ENCODE measurements around the gene OGDHL. TPM values are rescaled to one million over a fixed set of nuclear protein-coding genes. Genes with fewer than 3 reads are reported as not detected.

OGDHL gene
- total and polyA plus RNA-seq, 2 donors = 0.61 to 1.9 TPM

- WGBS = 97% methylated on average over 12 of the region's 12 CpGs
- Histone ChIP-seq H3K27ac (ENCODE audit: low read depth in 1 of 2, low read length in 1 of 2) (no peak overlapping the region), H3K9me3 (ENCODE audit: control insufficient read depth in 2 of 2, insufficient read depth in 1 of 2, low read length in 1 of 2) (no peaks in the 10 kb centered on the region), H3K27me3 (ENCODE audit: control insufficient read depth in 2 of 2, insufficient read depth in 1 of 2, low read length in 1 of 2) (no peaks in the 10 kb centered on the region), H3K4me3 (ENCODE audit: low read length in 2 of 2) (no peak overlapping the region), H3K36me3 (ENCODE audit: control insufficient read depth in 2 of 2, insufficient read depth in 2 of 2, low read length in 1 of 2) (no peaks in the 10 kb centered on the region), H3K4me1 (ENCODE audit: control insufficient read depth in 2 of 2, insufficient read depth in 2 of 2, low read length in 2 of 2) (no peaks in the 10 kb centered on the region)
- no peak for DNase-seq (ENCODE audit: low read depth in 6 of 9, low spot score in 9 of 9)
These were observed 16.4 kb downstream of the OGDHL start for GRCh38 chr10:49745756-49746155.

GRCh38 chr10:49744924-49745605 is 17.1 kb downstream of the OGDHL start:
- WGBS = 93% methylated on average over 13 of the region's 13 CpGs
- no peak overlapping the region for H3K27ac ChIP-seq (ENCODE audit: low read depth in 1 of 2, low read length in 1 of 2)

GRCh38 chr10:49744091-49744685 is 17.9 kb downstream of the OGDHL start:
- no peak overlapping the region for H3K4me3 ChIP-seq (ENCODE audit: low read length in 2 of 2)
- no peak for DNase-seq (ENCODE audit: low read depth in 6 of 9, low spot score in 9 of 9)
- H3K4me1 ChIP-seq (ENCODE audit: control insufficient read depth in 2 of 2, insufficient read depth in 2 of 2, low read length in 2 of 2) = no peaks in the 10 kb centered on the region
- no peaks in the 10 kb centered on the region for H3K27me3 ChIP-seq (ENCODE audit: control insufficient read depth in 2 of 2, insufficient read depth in 1 of 2, low read length in 1 of 2)
- 88% methylated on average over 6 of the region's 6 CpGs for WGBS
- no peak overlapping the region for H3K27ac ChIP-seq (ENCODE audit: low read depth in 1 of 2, low read length in 1 of 2)
- H3K36me3 ChIP-seq (ENCODE audit: control insufficient read depth in 2 of 2, insufficient read depth in 2 of 2, low read length in 1 of 2) = no peaks in the 10 kb centered on the region
- H3K9me3 ChIP-seq (ENCODE audit: control insufficient read depth in 2 of 2, insufficient read depth in 1 of 2, low read length in 1 of 2) = no peaks in the 10 kb centered on the region

More at GRCh38 chr10:49744924-49745605, 17.1 kb downstream of the OGDHL start:
- Histone ChIP-seq H3K4me1 (ENCODE audit: control insufficient read depth in 2 of 2, insufficient read depth in 2 of 2, low read length in 2 of 2) (no peaks in the 10 kb centered on the region), H3K4me3 (ENCODE audit: low read length in 2 of 2) (no peak overlapping the region), H3K36me3 (ENCODE audit: control insufficient read depth in 2 of 2, insufficient read depth in 2 of 2, low read length in 1 of 2) (no peaks in the 10 kb centered on the region), H3K27me3 (ENCODE audit: control insufficient read depth in 2 of 2, insufficient read depth in 1 of 2, low read length in 1 of 2) (no peaks in the 10 kb centered on the region), H3K9me3 (ENCODE audit: control insufficient read depth in 2 of 2, insufficient read depth in 1 of 2, low read length in 1 of 2) (no peaks in the 10 kb centered on the region)
- no peak for DNase-seq (ENCODE audit: low read depth in 6 of 9, low spot score in 9 of 9)

- Histone ChIP-seq H3K4me1 (ENCODE audit: control insufficient read depth in 2 of 2, insufficient read depth in 2 of 2, low read length in 2 of 2) (no peaks in the 10 kb centered on the region), H3K36me3 (ENCODE audit: control insufficient read depth in 2 of 2, insufficient read depth in 2 of 2, low read length in 1 of 2) (no peaks in the 10 kb centered on the region), H3K27me3 (ENCODE audit: control insufficient read depth in 2 of 2, insufficient read depth in 1 of 2, low read length in 1 of 2) (no peaks in the 10 kb centered on the region), H3K9me3 (ENCODE audit: control insufficient read depth in 2 of 2, insufficient read depth in 1 of 2, low read length in 1 of 2) (no peaks in the 10 kb centered on the region), H3K4me3 (ENCODE audit: low read length in 2 of 2) (no peak overlapping the region), H3K27ac (ENCODE audit: low read depth in 1 of 2, low read length in 1 of 2) (no peak overlapping the region)
- no peak for DNase-seq (ENCODE audit: low read depth in 6 of 9, low spot score in 9 of 9)
- 93% methylated on average over 19 of the region's 19 CpGs for WGBS
These were observed 18.6 kb downstream of the OGDHL start for GRCh38 chr10:49743464-49744075.

- H3K4me1 ChIP-seq (ENCODE audit: control insufficient read depth in 2 of 2, insufficient read depth in 2 of 2, low read length in 2 of 2) = no peaks in the 10 kb centered on the region
- no peaks in the 10 kb centered on the region for H3K36me3 ChIP-seq (ENCODE audit: control insufficient read depth in 2 of 2, insufficient read depth in 2 of 2, low read length in 1 of 2)
- no peak overlapping the region for H3K27ac ChIP-seq (ENCODE audit: low read depth in 1 of 2, low read length in 1 of 2)
- H3K27me3 ChIP-seq (ENCODE audit: control insufficient read depth in 2 of 2, insufficient read depth in 1 of 2, low read length in 1 of 2) = no peaks in the 10 kb centered on the region
- H3K4me3 ChIP-seq (ENCODE audit: low read length in 2 of 2) = no peak overlapping the region
- DNase-seq (ENCODE audit: low read depth in 6 of 9, low spot score in 9 of 9) = no peak
- no peaks in the 10 kb centered on the region for H3K9me3 ChIP-seq (ENCODE audit: control insufficient read depth in 2 of 2, insufficient read depth in 1 of 2, low read length in 1 of 2)
- 95% methylated on average over 23 of the region's 23 CpGs for WGBS
These were observed 19.2 kb downstream of the OGDHL start for GRCh38 chr10:49742683-49743463.

- no peak overlapping the region for H3K27ac ChIP-seq (ENCODE audit: low read depth in 1 of 2, low read length in 1 of 2)
- no peak overlapping the region for H3K4me3 ChIP-seq (ENCODE audit: low read length in 2 of 2)
- 78% methylated on average over 7 of the region's 7 CpGs for WGBS
- H3K36me3 ChIP-seq (ENCODE audit: control insufficient read depth in 2 of 2, insufficient read depth in 2 of 2, low read length in 1 of 2) = no peaks in the 10 kb centered on the region
- no peaks in the 10 kb centered on the region for H3K9me3 ChIP-seq (ENCODE audit: control insufficient read depth in 2 of 2, insufficient read depth in 1 of 2, low read length in 1 of 2)
- no peaks in the 10 kb centered on the region for H3K4me1 ChIP-seq (ENCODE audit: control insufficient read depth in 2 of 2, insufficient read depth in 2 of 2, low read length in 2 of 2)
- DNase-seq (ENCODE audit: low read depth in 6 of 9, low spot score in 9 of 9) = no peak
- H3K27me3 ChIP-seq (ENCODE audit: control insufficient read depth in 2 of 2, insufficient read depth in 1 of 2, low read length in 1 of 2) = no peaks in the 10 kb centered on the region
These were observed 20.8 kb downstream of the OGDHL start for GRCh38 chr10:49741108-49741995.

- 92% methylated on average over 16 of the region's 16 CpGs for WGBS
- Histone ChIP-seq H3K36me3 (ENCODE audit: control insufficient read depth in 2 of 2, insufficient read depth in 2 of 2, low read length in 1 of 2) (no peaks in the 10 kb centered on the region), H3K9me3 (ENCODE audit: control insufficient read depth in 2 of 2, insufficient read depth in 1 of 2, low read length in 1 of 2) (no peaks in the 10 kb centered on the region), H3K4me3 (ENCODE audit: low read length in 2 of 2) (no peak overlapping the region), H3K4me1 (ENCODE audit: control insufficient read depth in 2 of 2, insufficient read depth in 2 of 2, low read length in 2 of 2) (no peaks in the 10 kb centered on the region), H3K27ac (ENCODE audit: low read depth in 1 of 2, low read length in 1 of 2) (no peak overlapping the region), H3K27me3 (ENCODE audit: control insufficient read depth in 2 of 2, insufficient read depth in 1 of 2, low read length in 1 of 2) (no peaks in the 10 kb centered on the region)
- DNase-seq (ENCODE audit: low read depth in 6 of 9, low spot score in 9 of 9) = no peak
These were observed 21.6 kb downstream of the OGDHL start for GRCh38 chr10:49740346-49741107.

GRCh38 chr10:49739426-49739825 is 22.7 kb downstream of the OGDHL start:
- Histone ChIP-seq H3K4me3 (ENCODE audit: low read length in 2 of 2) (no peak overlapping the region), H3K36me3 (ENCODE audit: control insufficient read depth in 2 of 2, insufficient read depth in 2 of 2, low read length in 1 of 2) (no peaks in the 10 kb centered on the region), H3K27me3 (ENCODE audit: control insufficient read depth in 2 of 2, insufficient read depth in 1 of 2, low read length in 1 of 2) (no peaks in the 10 kb centered on the region), H3K27ac (ENCODE audit: low read depth in 1 of 2, low read length in 1 of 2) (no peak overlapping the region), H3K4me1 (ENCODE audit: control insufficient read depth in 2 of 2, insufficient read depth in 2 of 2, low read length in 2 of 2) (no peaks in the 10 kb centered on the region), H3K9me3 (ENCODE audit: control insufficient read depth in 2 of 2, insufficient read depth in 1 of 2, low read length in 1 of 2) (no peaks in the 10 kb centered on the region)
- 88% methylated on average over 14 of the region's 14 CpGs for WGBS
- no peak for DNase-seq (ENCODE audit: low read depth in 6 of 9, low spot score in 9 of 9)
